Measurements from ENCODE around the gene DUS2. TPM values are rescaled to one million over a fixed set of nuclear protein-coding genes. Genes with fewer than 3 reads are reported as not detected.
"Not testable (repeated sequence)": the region's sequence is repeated elsewhere in the genome, so short reads cannot be mapped to it uniquely, and the experiment has no call there.

DUS2 gene
- total RNA-seq, 1 donor from 2014 or later, result 10.9 TPM

GRCh38 chr16:67998231-67998778 is 24.8 kb upstream of the DUS2 start:
- DNase-seq (ENCODE audit: extremely low read depth, low read depth, low spot score), result not testable (repeated sequence)

DNA sequence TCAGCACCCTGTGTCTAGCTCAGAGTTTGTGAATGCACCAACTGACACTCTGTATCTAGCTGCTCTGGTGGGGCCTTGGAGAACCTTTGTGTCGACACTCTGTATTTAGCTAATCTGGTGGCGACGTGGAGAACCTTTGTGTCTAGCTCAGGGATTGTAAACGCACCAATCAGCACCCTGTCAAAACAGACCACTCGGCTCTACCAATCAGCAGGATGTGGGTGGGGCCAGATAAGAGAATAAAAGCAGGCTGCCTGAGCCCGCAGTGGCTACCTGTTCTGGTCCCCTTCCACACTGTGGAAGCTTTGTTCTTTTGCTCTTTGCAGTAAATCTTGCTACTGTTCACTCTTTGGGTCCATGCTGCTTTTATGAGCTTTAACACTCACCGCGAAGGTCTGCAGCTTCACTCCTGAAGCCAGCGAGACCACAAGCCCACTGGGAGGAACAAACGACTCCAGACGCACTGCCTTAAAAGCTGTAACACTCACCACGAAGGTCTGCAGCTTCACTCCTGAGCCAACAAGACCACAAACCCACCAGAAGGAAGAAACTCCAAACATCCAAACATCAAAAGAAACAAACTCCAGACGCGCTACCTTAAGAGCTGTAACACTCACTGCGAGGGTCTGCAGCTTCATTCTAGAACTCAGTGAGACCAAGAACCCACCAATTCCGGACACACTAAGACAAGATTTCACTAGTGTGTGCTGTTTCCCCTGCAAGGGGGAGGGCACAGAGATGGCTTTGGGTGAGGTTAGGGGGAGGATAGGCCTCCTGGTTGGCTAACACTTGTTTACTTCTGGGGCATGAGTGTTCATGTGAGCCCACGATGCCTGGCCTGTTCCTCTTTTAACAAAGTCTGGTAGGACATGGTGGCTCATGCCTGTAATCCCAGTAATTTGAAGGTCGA is 24.1 kb upstream of the DUS2 start, which contains the start of gene DPEP2:
TSS of gene DPEP2 (minus strand) at position 706 of the 910 bp plus-strand sequence. CDS start 6,272 bp downstream, outside the sequence.
- DNase-seq (ENCODE audit: extremely low read depth, low read depth, low spot score), result not testable (repeated sequence)

DNA sequence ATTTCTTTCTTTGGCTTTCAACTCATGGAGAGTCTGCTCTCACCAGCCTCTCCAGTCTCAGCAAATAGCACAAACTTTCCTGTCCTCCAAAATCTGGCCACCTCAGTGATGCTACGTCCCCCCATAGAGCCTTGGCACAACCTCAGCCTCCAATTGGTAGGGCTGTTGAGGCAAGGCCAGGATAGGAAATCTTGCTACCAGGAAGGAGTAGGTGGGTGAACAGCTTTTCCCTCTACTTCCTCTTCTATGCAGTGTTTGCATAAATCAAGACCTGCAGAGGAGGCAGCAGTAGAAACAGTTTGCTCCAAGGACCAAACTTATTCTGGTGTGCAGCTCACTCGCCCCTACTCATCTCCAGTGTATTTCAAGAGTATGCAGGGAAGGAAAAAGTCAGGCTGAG is 23.1 kb upstream of the DUS2 start:
- DNase-seq (ENCODE audit: extremely low read depth, low read depth, low spot score), result no peak

- DNase-seq (ENCODE audit: extremely low read depth, low read depth, low spot score), result no peak
Measured at GRCh38 chr16:68000450-68000849, 22.6 kb upstream of the DUS2 start.

DNA sequence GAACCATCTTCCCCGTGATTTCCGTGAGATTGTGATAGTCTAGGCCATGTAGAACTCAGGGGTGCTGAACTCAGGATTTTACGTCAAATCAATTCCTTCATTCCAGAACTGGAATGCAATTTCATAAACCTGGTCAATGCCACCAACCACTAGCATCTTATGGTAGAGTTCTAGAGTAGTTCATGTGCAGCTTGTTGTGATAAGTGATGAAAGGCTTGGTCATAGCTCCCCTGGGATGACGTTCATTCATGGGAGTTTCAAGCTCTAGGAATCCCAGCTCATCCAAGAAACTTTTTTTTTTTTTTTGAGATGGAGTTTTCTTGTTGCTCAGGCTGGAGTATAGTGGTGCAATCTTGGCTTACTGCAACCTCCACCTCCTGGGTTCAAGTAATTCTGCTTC is 20.1 kb upstream of the DUS2 start:
- DNase-seq (ENCODE audit: extremely low read depth, low read depth, low spot score), result no peak

GRCh38 chr16:68005211-68005610 is 17.9 kb upstream of the DUS2 start:
- no peak for DNase-seq (ENCODE audit: extremely low read depth, low read depth, low spot score)

DNA sequence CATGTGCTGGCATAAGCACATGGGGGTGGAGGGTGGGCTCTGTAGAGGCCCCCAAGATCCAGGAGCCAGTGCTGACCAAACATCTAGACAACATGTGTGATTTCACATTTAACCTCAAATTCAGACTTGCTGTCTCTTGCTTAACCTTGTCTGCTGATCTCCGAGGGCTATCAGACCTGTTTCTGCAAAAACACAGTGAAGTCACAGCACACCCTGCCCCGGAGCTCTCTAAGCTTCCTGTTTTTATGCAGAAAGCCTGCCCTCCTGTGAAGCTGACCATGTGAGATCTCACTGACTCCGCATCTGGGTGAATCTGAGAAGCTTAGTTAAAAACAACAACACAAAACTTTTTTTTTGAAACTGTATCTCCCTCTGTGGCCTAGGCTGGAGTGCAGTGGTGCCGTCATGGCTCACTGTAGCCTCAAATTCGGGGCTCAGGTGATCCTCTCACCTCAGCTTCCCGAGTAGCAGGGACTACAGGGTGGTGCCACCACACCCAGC is 17.2 kb upstream of the DUS2 start:
- no peak for DNase-seq (ENCODE audit: extremely low read depth, low read depth, low spot score)

DNA sequence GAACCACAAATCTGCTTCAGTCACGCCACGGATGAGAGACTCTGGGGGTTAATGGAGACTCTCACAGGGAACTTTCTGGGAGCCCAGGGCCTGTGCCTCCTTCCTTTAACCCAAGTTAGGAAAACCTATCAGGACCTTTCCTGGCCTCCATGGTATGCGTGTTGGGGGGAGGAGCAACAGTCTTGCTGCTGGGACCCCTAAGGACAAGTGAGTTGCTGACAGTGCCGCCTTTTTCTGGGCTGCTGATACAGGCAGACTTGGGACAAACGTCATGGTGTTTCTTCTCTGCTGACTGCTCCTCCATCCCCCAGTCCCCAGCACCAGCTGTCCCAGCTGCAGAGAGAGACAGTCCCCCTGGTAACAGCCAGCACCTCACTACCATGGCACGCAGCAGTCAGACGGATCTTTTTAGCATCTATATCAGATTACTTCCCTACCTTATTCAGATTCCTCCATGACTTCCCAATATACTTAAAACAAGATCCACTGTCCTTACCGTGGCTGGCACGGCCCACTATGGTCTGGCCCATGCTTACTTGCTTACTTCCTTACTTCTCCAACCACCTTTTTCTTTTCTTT is 13.8 kb upstream of the DUS2 start:
- no peak for DNase-seq (ENCODE audit: extremely low read depth, low read depth, low spot score)

GRCh38 chr16:68009872-68010271 is 13.2 kb upstream of the DUS2 start:
- not testable (repeated sequence) for DNase-seq (ENCODE audit: extremely low read depth, low read depth, low spot score)

DNA sequence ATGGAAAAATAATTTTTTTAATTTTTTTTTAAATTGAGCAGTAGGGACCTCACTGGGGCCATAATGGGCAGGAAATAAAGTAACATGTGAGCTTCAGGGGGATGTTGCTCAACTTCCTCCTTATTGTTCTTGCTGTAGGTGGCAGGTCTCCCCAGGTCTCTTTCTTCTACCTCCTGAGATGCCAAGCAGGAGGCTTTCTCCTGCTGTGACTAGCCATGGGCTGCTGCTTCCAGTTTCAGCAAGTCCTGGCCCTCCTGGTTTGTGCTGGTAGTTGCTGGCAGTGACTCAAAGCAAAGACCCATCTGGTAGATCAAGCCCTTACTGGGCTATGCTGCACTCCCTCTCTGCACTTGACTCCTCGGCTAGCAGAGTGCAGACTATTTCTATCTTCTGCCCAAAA is 9.6 kb upstream of the DUS2 start:
- DNase-seq (ENCODE audit: extremely low read depth, low read depth, low spot score), result no peak

DNA sequence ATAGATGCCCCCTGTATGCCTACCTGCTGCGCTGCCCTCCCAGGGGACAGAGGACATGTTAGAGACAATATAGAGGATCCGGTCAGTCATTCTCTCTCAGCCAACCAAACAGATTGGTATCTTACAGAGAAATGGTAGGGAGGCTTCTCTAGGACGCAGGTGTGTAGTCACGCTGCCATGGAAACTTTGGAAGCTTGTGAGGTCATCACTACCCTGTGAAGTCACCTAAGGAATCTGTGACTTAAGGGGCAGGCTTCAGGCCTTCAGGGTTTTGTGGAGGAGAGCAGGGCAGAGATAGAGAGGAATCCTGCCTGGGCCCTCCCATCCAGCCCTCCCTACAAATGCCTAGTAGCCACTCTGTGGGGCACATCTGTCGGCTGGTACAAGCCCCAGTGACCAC is 7.4 kb upstream of the DUS2 start, which contains the start of gene DPEP2NB:
TSS of gene DPEP2NB (minus strand) at position 231 of the 400 bp plus-strand sequence. CDS start at position 90, 141 bp downstream.
- DNase-seq (ENCODE audit: extremely low read depth, low read depth, low spot score), result no peak

- DNase-seq (ENCODE audit: extremely low read depth, low read depth, low spot score), result no peak
Measured at GRCh38 chr16:68019167-68019680, 3.9 kb upstream of the DUS2 start.

GRCh38 chr16:68021490-68021889 is 1.6 kb upstream of the DUS2 start:
- no peak for DNase-seq (ENCODE audit: extremely low read depth, low read depth, low spot score)

DNA sequence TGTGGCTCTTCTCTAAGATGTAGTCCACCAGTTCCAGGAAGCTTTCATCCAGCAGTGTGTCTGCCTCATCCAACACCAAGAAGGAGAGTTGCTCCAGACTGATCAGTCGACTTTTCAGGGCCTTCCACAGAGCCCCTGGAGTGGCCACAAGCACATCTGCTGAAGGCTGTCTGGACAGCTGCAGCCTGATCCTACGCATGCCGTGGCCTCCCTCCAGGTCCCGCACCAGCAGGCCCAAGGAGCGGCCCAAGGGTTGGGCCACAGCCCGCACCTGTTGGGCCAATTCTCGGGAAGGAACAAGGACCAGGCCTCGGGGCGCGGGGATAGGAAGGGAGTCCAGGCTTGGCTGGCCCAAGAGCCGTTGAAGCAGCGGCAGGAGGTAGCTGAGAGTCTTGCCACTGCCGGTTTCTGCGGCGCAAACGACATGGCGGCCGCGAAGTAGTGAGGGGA is 781 bp upstream of the DUS2 start:
- no peak for DNase-seq (ENCODE audit: extremely low read depth, low read depth, low spot score)

GRCh38 chr16:68028996-68029395 is 5.9 kb downstream of the DUS2 start:
- no peak for DNase-seq (ENCODE audit: extremely low read depth, low read depth, low spot score)

- DNase-seq (ENCODE audit: extremely low read depth, low read depth, low spot score), result not testable (repeated sequence)
Measured at GRCh38 chr16:68030108-68030507, 7.0 kb downstream of the DUS2 start.

GRCh38 chr16:68031951-68032350 is 8.9 kb downstream of the DUS2 start:
- no peak for DNase-seq (ENCODE audit: extremely low read depth, low read depth, low spot score)

DNA sequence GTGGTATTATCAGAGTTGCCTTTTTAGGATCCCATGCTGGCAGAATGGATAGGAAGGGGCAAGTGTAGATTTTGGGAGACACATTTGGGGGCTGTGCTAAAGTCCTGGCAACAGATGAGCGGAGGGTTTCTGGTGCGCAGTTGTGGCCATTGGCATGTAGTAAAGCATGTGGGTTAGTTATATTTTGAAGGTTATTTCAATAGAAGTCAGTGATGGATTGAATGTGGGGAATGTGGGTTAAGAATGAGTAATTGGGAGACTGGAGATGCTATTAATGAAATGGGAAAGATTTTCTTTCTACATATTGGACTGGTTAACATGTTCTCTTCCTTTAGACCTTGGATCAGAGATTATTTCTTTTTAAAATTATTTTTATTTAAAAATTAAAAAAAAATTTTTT is 10.0 kb downstream of the DUS2 start:
- DNase-seq (ENCODE audit: extremely low read depth, low read depth, low spot score), result no peak

DNA sequence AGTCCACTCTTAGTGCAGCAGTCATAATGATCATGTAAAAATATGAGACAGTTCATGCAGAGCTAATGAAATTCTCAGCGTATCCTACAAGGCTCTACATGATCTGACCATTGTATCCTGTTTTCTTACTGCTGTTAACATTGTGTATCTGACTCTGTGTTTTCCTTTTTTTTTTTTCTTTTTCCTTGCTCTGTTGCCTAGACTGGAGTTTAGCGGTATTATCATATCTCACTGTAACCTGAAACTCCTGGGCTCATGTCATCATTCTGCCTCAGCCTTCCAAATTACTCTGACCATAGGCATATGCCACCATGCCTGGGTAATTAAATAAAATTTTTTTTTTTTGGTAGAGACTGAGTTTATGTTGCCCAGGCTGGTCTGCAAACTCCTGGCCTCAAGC is 12.1 kb downstream of the DUS2 start:
- DNase-seq (ENCODE audit: extremely low read depth, low read depth, low spot score), result no peak

- DNase-seq (ENCODE audit: extremely low read depth, low read depth, low spot score), result no peak
Measured at GRCh38 chr16:68037841-68038597, 14.9 kb downstream of the DUS2 start.

All from glomerular endothelial cell (primary cell).